Measurements from ENCODE around the gene MARCHF3. TPM values are rescaled to one million over a fixed set of nuclear protein-coding genes. Genes with fewer than 3 reads are reported as not detected.
A peak's percentile ranks its signal among the peaks of the same experiment; 100 is the strongest.
"Not testable (repeated sequence)": the region's sequence is repeated elsewhere in the genome, so short reads cannot be mapped to it uniquely, and the experiment has no call there.

Gene MARCHF3
- total RNA-seq, 1 experiment from 2014 or later: 11.5 TPM

DNA sequence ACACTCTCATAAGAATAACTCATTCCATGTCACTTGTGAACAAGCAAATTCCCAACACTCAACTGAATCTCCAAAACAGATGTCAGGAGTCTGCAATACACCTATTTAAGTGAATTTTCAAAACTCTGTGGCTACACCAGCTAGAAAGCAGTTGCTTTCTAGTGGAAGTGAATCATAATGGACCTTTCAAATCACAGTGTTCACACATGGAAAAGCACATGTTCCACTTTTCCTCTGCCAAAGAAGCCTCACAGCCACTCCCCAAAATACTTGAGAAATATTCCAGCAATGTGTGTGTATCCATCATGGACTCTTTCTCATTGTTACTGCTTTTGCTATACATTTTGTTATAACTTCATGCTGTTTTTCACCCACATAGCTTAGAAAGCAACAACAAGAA lies 17.4 kb downstream of the MARCHF3 start:
- peak; percentile 78 for DNase-seq (ENCODE audit: low read depth)

- DNase-seq (ENCODE audit: low read depth): peak; percentile 26
Measured at GRCh38 chr5:127011961-127012644, 18.3 kb downstream of the MARCHF3 start.

DNA sequence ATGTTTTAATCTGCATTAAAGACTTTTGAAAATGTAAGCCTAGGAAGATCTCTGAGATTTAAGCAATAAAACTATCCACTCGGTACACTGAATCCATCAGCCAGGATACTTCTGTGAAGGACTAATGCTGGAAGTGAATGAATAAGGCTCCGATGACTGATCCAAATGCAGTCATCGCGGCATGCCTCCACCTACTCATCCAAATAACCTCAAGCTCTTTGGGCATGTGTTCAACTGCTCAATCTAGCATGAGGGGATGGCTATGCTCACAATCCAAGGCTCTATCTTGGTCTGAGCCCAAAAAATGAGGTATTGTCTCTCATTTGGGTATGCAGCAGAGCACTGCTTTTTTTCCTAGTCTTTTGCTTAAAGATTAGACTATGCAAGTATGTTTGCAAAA lies 19.2 kb downstream of the MARCHF3 start:
- DNase-seq (ENCODE audit: low read depth): peak; percentile 94

GRCh38 chr5:127010362-127010761 lies 20.0 kb downstream of the MARCHF3 start:
- DNase-seq (ENCODE audit: low read depth): peak; percentile 21

DNA sequence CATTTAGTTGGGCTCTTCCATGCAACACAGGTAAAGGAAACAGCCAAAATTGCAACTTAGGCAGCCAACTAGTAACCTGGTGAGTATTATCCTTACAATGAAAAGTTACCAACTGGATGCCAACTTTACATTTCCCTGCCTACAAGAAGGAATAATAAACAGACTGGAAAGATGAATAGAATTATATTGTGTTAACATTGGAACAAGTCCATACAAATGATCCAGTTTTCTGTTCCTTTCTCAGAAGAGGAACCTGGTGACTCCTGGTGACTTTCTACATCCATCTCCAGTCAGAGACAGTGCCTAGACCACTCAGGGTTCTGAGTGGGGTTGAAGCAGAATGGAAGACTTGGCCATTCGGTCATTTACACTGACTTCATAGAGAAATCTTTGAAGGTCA lies 20.6 kb downstream of the MARCHF3 start:
- DNase-seq (ENCODE audit: low read depth): no peak

DNA sequence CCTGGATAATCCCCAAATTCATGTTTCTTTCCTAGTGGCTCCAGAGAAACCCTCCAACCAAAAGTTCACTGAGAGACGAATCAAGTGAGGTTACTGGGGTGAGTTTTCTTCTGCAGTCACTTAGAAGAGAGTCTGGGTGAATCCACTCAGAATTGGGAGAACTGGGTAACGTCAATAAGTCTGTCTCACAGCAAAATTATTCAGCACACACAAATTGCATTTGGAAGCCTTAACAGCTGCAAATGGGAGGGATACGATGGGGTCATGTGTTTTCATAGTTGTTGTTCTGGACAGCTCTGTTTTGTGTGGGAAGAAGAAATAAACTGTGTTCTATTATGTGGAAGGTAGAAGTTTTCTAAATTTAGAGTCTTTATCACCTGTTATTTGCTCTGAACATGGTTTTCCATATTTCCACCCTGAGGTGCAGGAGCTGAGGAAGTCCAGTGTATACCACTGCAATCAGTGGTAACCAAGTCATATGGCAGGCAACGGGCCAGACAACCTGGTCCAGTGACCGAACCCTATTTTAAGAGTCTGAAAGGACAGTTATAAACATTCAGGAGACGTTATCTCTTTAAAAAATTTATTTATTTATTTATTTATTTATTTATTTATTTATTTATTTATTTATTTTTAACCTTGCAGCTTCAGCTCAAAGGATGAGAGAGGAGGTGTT lies 21.9 kb downstream of the MARCHF3 start:
- DNase-seq (ENCODE audit: low read depth): no peak

GRCh38 chr5:127007522-127007921 lies 22.8 kb downstream of the MARCHF3 start:
- no peak for DNase-seq (ENCODE audit: low read depth)

GRCh38 chr5:127006744-127007143 lies 23.6 kb downstream of the MARCHF3 start:
- no peak for DNase-seq (ENCODE audit: low read depth)

GRCh38 chr5:127005282-127005681 lies 25.1 kb downstream of the MARCHF3 start:
- DNase-seq (ENCODE audit: low read depth): not testable (repeated sequence)

GRCh38 chr5:127004721-127005120 lies 25.6 kb downstream of the MARCHF3 start:
- DNase-seq (ENCODE audit: low read depth): no peak

- no peak for DNase-seq (ENCODE audit: low read depth)
Measured at GRCh38 chr5:127003798-127004495, 26.4 kb downstream of the MARCHF3 start.

DNA sequence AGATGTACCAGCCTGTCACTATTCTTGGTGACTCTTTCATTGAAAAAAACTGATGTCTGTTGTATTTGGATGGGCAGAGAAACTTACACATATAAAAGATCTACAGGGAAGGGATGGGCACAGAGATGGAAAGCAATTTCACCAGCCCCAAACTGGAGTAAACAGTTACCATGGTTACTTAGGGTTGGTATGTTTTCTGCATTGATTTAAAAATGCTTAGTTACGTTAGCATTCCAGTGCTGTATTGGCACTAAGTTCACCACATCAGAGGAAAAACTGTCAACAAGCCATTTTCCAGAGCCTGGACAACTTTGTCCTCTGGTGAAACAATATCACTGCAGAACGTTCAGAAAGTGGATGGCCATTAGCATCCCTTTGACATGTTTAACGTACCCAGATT lies 28.0 kb downstream of the MARCHF3 start:
- peak; percentile 46 for DNase-seq (ENCODE audit: low read depth)

DNA sequence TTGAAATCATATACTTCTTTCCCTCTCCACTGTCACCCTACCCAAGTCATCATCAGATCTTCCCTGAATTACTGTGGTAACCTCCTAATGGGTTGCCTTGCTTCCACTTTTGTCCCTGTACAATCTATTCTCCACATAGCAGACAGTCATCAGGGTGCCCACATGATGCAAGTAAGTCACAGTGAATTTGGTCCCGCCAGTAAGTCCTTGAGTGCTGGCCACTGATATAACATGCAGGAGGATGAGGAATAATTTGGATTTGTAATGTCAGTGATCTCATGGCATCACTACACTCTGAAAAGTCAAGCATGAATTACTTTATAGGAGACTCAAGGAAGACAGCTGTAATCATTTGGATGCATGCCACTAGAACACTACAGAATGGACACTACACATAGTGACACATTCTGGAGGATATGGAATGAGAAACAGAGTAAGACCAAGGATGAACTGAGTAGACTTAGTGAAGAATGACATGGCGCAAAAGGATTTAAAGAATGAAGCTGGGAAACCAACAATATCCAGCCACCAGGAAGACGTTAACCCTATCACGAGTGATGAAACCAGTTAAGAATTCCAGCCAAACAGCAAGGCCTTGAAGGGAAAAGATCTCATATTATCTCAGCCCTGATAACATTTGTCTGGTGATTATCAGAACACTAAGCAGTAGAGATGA lies 28.6 kb downstream of the MARCHF3 start:
- peak; percentile 91 for DNase-seq (ENCODE audit: low read depth)

DNA sequence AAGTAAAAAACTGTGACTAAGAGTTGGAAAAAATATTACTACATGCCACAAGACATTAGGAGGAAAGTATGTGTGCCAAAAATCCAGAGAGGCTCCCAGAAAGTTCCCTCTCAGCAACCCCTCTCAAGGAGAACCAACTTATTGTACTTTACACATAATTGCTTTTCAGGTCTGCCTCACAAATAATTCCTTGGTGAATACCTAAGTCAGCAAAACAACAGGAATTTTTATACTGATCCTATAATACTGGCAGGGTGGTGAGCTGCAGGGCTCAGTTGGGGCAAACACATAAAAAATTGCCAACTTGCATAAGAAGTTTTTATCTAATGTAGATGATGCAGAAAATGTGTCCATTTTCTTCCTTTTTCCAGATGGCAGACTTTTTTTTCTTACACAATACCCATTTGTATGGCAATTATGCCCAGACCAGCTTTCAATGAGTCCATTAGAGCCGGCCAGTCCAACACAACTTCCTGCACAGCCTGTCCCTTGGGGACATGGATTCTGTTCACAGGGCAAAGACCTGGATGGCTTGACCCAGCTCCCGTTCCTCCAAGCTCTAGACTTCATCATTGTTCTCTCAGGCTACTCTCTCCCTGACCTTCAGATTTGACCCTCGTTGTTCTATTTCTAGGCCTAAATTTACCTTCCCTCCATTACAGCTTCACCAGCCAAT lies 31.3 kb downstream of the MARCHF3 start:
- DNase-seq (ENCODE audit: low read depth): no peak

GRCh38 chr5:126998201-126998631 lies 32.1 kb downstream of the MARCHF3 start:
- peak; percentile 63 for DNase-seq (ENCODE audit: low read depth)

GRCh38 chr5:126995689-126996088 lies 34.7 kb downstream of the MARCHF3 start:
- DNase-seq (ENCODE audit: low read depth): no peak

GRCh38 chr5:126995039-126995438 lies 35.3 kb downstream of the MARCHF3 start:
- no peak for DNase-seq (ENCODE audit: low read depth)

DNA sequence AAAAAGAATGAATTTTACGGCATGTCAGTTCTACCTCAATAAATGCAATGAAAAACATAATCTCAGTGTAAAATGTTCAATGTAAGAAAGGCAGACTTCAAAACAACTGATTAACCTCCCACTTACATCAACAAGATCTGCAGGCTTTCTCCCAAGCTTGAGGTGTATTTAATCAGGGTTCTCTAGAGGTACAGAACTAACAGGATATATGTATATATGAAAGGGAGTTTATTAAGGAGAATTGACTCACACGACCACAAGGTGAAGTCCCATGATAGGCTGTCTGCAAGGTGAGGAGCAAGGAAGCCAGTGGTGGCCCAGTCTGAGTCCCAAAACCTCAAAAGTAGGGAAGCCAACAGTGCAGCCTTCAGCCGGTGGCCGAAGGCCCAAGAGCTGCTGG lies 35.9 kb downstream of the MARCHF3 start:
- no peak for DNase-seq (ENCODE audit: low read depth)

DNA sequence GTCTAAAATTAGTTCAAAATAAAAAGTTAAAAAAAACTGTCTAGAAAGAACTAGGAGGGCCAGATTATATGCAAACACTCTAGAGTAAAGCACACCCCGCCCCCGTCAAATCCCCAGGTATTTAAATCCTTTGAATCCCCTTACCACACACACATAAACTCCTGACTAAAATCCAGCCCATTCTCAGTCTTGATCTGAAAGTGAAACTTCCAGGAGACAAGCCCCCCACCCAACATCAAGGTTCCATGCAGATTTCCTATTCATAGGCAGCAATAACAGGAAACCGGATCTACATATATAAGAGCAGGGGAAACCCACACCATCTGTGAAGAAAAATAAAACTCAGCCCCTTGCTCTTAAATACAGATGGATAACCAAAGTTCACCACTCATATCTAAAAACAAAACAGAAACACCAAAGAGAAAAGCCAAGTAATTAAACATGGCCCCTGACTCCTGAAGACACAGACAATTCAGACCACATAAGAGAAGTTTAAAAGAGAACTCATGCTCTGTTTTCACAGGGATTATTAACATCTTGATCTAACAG lies 42.3 kb downstream of the MARCHF3 start:
- DNase-seq (ENCODE audit: low read depth): no peak

DNA sequence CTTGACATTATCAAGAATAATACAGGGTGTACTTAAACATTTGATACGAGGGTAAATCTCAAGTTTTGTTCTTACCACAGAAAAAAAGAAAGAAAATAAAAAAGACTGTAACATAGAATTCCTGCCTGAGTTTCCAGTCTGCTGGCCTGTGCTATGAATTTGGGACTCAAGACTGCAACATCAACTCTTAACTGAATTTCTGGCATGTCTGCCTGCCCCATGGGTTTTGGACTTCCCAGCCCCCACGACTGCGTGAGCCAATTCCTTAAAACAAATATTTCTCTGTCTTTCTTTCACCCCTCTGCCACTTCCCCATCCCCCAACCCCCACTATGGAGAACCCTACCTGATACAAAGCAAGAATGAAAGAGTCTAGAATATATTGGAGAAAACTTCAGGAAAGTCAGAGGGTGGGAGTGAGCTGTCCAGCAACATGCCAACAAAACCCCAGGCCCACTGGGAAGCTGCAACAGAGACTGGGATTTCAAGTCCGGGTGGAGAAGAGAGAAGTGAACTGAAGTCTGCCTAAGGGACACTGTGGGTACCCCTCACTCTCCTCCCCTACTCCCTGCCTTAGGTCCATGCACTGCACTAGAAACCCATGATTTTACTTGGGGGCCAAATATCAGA lies 43.0 kb downstream of the MARCHF3 start:
- DNase-seq (ENCODE audit: low read depth): no peak

DNA sequence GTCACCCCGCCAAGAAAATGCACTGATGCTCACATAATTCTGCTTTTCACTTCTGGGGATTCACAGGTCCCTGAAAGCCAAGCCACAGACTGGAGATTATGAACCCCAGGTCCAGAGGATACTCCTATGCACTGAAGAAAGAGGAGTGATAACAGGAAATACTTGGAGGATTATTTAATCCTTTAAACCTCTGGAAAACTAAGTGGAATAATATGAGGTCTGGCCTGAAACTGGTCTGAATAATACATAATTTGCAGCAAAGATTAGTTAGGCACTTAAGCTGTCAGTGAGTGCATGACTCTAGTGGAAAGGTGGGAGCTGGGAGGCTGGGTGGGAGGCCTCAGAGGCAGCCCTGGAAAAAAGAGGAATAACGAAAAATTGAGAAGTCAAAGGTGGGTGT lies 45.7 kb downstream of the MARCHF3 start:
- DNase-seq (ENCODE audit: low read depth): no peak
